GM19324 (cell line): ENCODE data around the gene TNNT3.
"Not testable (repeated sequence)": the region's sequence is repeated elsewhere in the genome, so short reads cannot be mapped to it uniquely, and the experiment has no call there.

ENCODE experiments used
- ATAC-seq: cut with Tn5 transposase; IDR thresholded peaks from one replicate; pipeline ENCODE4 v1.9.1; 2021; ENCODE audit warnings: mild to moderate bottlenecking, moderate library complexity; ENCODE audit not compliant: unreplicated experiment, low FRiP score

Gene TNNT3

GRCh38 chr11:1919391-1920127 lies at the start of gene TNNT3:
Gene TNNT3 (plus strand): TSS chr11:1919703. CDS start chr11:1922875, 3,172 bp downstream.
- no peak for ATAC-seq

GRCh38 chr11:1870326-1870696 lies 49.2 kb upstream of the TNNT3 start:
- no peak for ATAC-seq

- ATAC-seq, result no peak
Measured at GRCh38 chr11:1870721-1871466, 48.6 kb upstream of the TNNT3 start.

GRCh38 chr11:1871531-1871930 lies 48.0 kb upstream of the TNNT3 start:
- ATAC-seq, result no peak

- ATAC-seq, result no peak
Measured at GRCh38 chr11:1872267-1872985, 47.1 kb upstream of the TNNT3 start.

GRCh38 chr11:1873048-1873812 lies 46.3 kb upstream of the TNNT3 start:
- no peak for ATAC-seq

- not testable (repeated sequence) for ATAC-seq
Measured at GRCh38 chr11:1873813-1874150, 45.7 kb upstream of the TNNT3 start.

GRCh38 chr11:1874441-1875092 lies 44.9 kb upstream of the TNNT3 start:
- ATAC-seq, result not testable (repeated sequence)

GRCh38 chr11:1875093-1875850 lies 44.2 kb upstream of the TNNT3 start:
- no peak for ATAC-seq

- not testable (repeated sequence) for ATAC-seq
Measured at GRCh38 chr11:1875851-1876301, 43.6 kb upstream of the TNNT3 start.

GRCh38 chr11:1876361-1877063 lies 43.0 kb upstream of the TNNT3 start:
- ATAC-seq, result no peak

- ATAC-seq, result no peak
Measured at GRCh38 chr11:1877211-1878136, 42.0 kb upstream of the TNNT3 start.

GRCh38 chr11:1878137-1879031 lies 41.1 kb upstream of the TNNT3 start:
- ATAC-seq, result no peak

- ATAC-seq, result no peak
Measured at GRCh38 chr11:1879342-1879940, 40.1 kb upstream of the TNNT3 start.

GRCh38 chr11:1879941-1880720 lies 39.4 kb upstream of the TNNT3 start:
- ATAC-seq, result no peak
